ENCODE results near the gene IL23R. TPM values are rescaled to one million over a fixed set of nuclear protein-coding genes. Genes with fewer than 3 reads are reported as not detected.

Gene IL23R
- polyA plus RNA-seq, 1 of the 3 experiments (the other 2 are of a cell fraction) = not detected

DNA sequence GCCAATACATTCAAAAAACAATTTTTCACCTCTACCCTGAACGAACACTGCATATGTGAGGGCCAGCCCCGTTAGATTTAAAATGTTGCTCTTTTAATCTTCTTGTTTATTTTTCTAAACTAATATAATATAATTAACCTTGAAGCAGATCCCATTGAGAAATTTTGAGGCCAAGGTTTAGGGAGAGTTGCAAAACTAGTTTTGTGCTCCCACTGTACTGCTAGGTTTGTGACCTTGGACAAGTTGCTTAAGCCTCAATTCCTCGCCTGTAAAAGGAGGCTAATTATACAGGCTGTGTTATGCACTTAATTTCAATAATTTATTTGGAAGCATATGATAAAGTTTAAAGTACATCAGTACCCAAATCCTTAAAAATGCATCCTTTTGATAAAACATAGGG lies 3.7 kb downstream of the IL23R start:
- Histone ChIP-seq H2AFZ (ENCODE audit: low read depth) (no peak overlapping the region), H3K4me2 (no peak overlapping the region), H3K79me2 (ENCODE audit: insufficient read depth) (no peaks in the 10 kb centered on the region), H3K4me3 (ENCODE audit: low read depth in 2 of 2, low read length in 1 of 2) (no peak overlapping the region), H3K9ac (no peak overlapping the region), H3K9me2 (no peaks in the 10 kb centered on the region), H3K36me3 (replicated peaks in 1 of 2; ENCODE audit: control insufficient read depth in 1 of 2, insufficient read depth in 2 of 2, low read length in 1 of 2) (no peaks in the 10 kb centered on the region), H3K9me3 (no peaks in the 10 kb centered on the region), H3K27ac (ENCODE audit: low read depth in 2 of 2, low read length in 1 of 2) (no peak overlapping the region), H3K4me1 (ENCODE audit: control insufficient read depth in 1 of 2, insufficient read depth in 2 of 2, low read depth in 1 of 2, low read length in 1 of 2) (no peaks in the 10 kb centered on the region; a peak in 1 of 4 replicates), H3K27me3 (ENCODE audit: insufficient read depth) (no peaks in the 10 kb centered on the region), H4K20me1 (ENCODE audit: insufficient read depth) (no peaks in the 10 kb centered on the region), H3F3A (replicated peaks; ENCODE audit: insufficient read depth) (no peaks in the 10 kb centered on the region)
- DNase-seq = no peak
- WGBS (ENCODE audit: low lambda C conversion rate) = 78% methylated on average over 3 of the region's 3 CpGs
- no peak for TF ChIP-seq MXI1 (IDR thresholded peaks at IDR 0.05; ENCODE audit: low read depth, low read length)
- no peak for TF ChIP-seq RXRA (IDR thresholded peaks at IDR 0.05; ENCODE audit: borderline replicate concordance, low read depth)
- no peak for TF ChIP-seq RCOR1 (IDR thresholded peaks at IDR 0.05; ENCODE audit: low read length)
- TF ChIP-seq EZH2phosphoT487 (IDR thresholded peaks at IDR 0.05; ENCODE audit: borderline replicate concordance, low read depth) = no peak
- no peak for TF ChIP-seq FOXJ3 (CRISPR knock-in tag; IDR thresholded peaks at IDR 0.05)
- TF ChIP-seq ELF1 (IDR thresholded peaks at IDR 0.05) = no peak
- TF ChIP-seq USF1 (IDR thresholded peaks at IDR 0.05; ENCODE audit: borderline replicate concordance, low read depth) = no peak
- no peak for TF ChIP-seq JUND (IDR thresholded peaks at IDR 0.05)
- TF ChIP-seq CTCF (IDR thresholded peaks at IDR 0.05) = no peak
- TF ChIP-seq MEF2A (IDR thresholded peaks at IDR 0.05; ENCODE audit: borderline replicate concordance, low read depth) = no peak
- no peak for TF ChIP-seq CHD2 (IDR thresholded peaks at IDR 0.05; ENCODE audit: low read length, partially characterized antibody)
- TF ChIP-seq GATA2 (CRISPR knock-in tag; IDR thresholded peaks at IDR 0.05) = no peak
- TF ChIP-seq RFX5 (IDR thresholded peaks at IDR 0.05; ENCODE audit: low read length) = no peak
- no peak for TF ChIP-seq NFIC (IDR thresholded peaks at IDR 0.05; ENCODE audit: borderline replicate concordance)
- TF ChIP-seq MAX (IDR thresholded peaks at IDR 0.05; ENCODE audit: low read depth) = no peak
- no peak for TF ChIP-seq NRF1 (IDR thresholded peaks at IDR 0.05; ENCODE audit: low read depth, low read length)
- POLR2A ChIA-PET = no interaction called here
- CTCF ChIA-PET = interaction anchor here (1.7 to 3.5 kb wide), 2 partner anchors 21 to 42 kb away, joined by 4 to 15 read pairs; no protein-coding TSS in a partner anchor

Data from SK-N-SH (cell line).